Measurements from ENCODE around the gene PRKAG2.
"Not testable (repeated sequence)": the region's sequence is repeated elsewhere in the genome, so short reads cannot be mapped to it uniquely, and the experiment has no call there.

PRKAG2 gene

DNA sequence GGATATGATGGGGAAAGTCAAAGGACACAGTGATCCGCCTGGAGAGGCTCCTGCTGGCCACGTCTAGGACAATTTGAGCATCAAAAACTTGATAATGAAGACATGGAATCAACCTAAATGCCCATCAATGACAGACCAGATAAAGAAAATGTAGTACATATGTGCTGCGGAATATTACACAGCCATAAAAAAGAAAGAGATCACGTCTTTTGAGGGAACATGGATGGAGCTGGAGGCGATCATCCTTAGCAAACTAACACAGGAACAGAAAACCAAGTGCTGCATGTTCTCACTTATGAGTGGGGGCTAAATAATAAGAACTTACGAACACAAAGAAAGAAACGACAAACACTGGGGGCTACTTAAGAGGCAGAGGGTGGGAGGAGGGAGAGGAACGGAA, 124.9 kb downstream of the PRKAG2 start:
- H2AFZ ChIP-seq, result no peak overlapping the region
- no peaks in the 10 kb centered on the region for H3K9me3 ChIP-seq (ENCODE audit: control insufficient read depth, low read length)
- H3K79me2 ChIP-seq, result no peaks in the 10 kb centered on the region
- H3K4me2 ChIP-seq (ENCODE audit: low read length), result no peak overlapping the region
- H3K27me3 ChIP-seq (ENCODE audit: control insufficient read depth, insufficient read depth, low read length), result no peaks in the 10 kb centered on the region
- no peak overlapping the region for H3K4me3 ChIP-seq (ENCODE audit: low read depth, low read length)
- H3K27ac ChIP-seq, result no peak overlapping the region
- H3K36me3 ChIP-seq (ENCODE audit: control insufficient read depth, insufficient read depth, low read length), result no peaks in the 10 kb centered on the region
- no peaks in the 10 kb centered on the region for H3K4me1 ChIP-seq
- no peak overlapping the region for H3K9ac ChIP-seq
- TF ChIP-seq, protein P1, sequence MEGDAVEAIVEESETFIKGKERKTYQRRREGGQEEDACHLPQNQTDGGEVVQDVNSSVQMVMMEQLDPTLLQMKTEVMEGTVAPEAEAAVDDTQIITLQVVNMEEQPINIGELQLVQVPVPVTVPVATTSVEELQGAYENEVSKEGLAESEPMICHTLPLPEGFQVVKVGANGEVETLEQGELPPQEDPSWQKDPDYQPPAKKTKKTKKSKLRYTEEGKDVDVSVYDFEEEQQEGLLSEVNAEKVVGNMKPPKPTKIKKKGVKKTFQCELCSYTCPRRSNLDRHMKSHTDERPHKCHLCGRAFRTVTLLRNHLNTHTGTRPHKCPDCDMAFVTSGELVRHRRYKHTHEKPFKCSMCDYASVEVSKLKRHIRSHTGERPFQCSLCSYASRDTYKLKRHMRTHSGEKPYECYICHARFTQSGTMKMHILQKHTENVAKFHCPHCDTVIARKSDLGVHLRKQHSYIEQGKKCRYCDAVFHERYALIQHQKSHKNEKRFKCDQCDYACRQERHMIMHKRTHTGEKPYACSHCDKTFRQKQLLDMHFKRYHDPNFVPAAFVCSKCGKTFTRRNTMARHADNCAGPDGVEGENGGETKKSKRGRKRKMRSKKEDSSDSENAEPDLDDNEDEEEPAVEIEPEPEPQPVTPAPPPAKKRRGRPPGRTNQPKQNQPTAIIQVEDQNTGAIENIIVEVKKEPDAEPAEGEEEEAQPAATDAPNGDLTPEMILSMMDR (IDR thresholded peaks at IDR 0.05), result no peak

DNA sequence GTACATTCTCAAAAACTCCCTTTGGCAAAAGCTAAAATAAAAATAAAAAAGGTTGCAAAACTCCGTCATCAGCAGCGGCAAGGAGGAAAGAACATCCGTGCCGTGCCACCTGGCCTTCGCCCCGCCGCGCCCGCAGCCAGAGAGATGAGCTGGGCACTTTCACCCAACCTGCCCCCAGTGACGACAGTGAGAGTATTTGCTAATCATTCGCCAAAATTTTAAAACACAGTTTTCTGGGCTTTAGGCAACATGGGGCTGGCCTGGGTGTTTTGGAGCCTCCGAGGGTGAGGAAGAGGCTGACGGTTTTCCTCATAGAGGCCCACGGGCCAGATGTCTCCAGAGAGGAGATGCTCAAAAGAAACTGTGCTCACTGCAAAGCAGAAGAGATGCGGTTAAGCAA, 128.2 kb downstream of the PRKAG2 start:
- no peaks in the 10 kb centered on the region for H3K36me3 ChIP-seq (ENCODE audit: control insufficient read depth, insufficient read depth, low read length)
- no peak overlapping the region for H3K4me3 ChIP-seq (ENCODE audit: low read depth, low read length)
- H3K4me1 ChIP-seq, result no peaks in the 10 kb centered on the region
- no peaks in the 10 kb centered on the region for H3K27me3 ChIP-seq (ENCODE audit: control insufficient read depth, insufficient read depth, low read length)
- no peak overlapping the region for H3K4me2 ChIP-seq (ENCODE audit: low read length)
- no peak overlapping the region for H3K27ac ChIP-seq
- no peak overlapping the region for H3K9ac ChIP-seq
- TF ChIP-seq, protein P1 (IDR thresholded peaks at IDR 0.05), result no peak
- H3K9me3 ChIP-seq (ENCODE audit: control insufficient read depth, low read length), result no peaks in the 10 kb centered on the region
- no peaks in the 10 kb centered on the region for H3K79me2 ChIP-seq
- H2AFZ ChIP-seq, result no peak overlapping the region

DNA sequence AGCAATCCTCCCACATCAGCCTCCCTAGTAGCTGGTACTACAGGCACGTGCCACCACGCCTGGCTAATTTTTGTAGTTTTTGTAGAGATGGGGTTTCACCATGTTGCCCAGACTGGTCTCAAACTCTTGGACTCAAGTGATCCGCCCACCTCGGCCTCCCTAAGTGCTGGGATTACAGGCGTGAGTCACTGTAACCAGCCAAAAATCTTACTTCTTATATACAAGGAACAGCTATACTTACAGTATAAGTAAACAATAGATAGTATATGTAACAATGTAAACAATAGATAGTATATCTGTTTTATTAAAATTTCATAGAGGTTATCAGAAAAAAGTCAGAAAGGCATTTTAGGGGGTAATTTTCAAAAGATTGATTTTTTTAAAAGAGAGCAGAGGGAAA, 128.9 kb downstream of the PRKAG2 start:
- not testable (repeated sequence) for H3K9ac ChIP-seq; H3K9me3 ChIP-seq (ENCODE audit: control insufficient read depth, low read length); H3K36me3 ChIP-seq (ENCODE audit: control insufficient read depth, insufficient read depth, low read length); H3K4me1 ChIP-seq; H3K4me3 ChIP-seq (ENCODE audit: low read depth, low read length); H2AFZ ChIP-seq; H3K79me2 ChIP-seq; H3K27me3 ChIP-seq (ENCODE audit: control insufficient read depth, insufficient read depth, low read length); H3K4me2 ChIP-seq (ENCODE audit: low read length); H3K27ac ChIP-seq

DNA sequence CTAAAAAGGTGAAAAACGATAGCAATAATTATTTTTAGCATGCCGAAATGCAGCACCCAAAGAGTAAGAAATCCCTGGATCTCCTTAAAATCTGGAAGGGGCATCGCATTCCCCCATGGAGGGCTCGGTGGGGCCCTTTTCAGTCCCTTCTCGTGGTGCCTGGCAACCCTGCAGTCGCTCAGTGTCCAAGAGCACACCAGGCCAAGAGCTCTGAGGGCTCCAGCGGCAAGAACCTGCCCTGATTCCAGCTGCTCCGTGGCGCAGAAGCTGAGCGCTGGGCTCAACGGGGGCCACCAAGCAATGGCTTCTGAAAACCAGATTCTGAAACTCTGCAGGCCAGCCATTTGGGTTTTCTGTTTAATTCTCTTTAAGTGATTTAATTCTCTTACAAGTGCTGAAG, 131.2 kb downstream of the PRKAG2 start:
- Histone ChIP-seq H3K27ac (no peak overlapping the region), H3K9ac (no peak overlapping the region)

DNA sequence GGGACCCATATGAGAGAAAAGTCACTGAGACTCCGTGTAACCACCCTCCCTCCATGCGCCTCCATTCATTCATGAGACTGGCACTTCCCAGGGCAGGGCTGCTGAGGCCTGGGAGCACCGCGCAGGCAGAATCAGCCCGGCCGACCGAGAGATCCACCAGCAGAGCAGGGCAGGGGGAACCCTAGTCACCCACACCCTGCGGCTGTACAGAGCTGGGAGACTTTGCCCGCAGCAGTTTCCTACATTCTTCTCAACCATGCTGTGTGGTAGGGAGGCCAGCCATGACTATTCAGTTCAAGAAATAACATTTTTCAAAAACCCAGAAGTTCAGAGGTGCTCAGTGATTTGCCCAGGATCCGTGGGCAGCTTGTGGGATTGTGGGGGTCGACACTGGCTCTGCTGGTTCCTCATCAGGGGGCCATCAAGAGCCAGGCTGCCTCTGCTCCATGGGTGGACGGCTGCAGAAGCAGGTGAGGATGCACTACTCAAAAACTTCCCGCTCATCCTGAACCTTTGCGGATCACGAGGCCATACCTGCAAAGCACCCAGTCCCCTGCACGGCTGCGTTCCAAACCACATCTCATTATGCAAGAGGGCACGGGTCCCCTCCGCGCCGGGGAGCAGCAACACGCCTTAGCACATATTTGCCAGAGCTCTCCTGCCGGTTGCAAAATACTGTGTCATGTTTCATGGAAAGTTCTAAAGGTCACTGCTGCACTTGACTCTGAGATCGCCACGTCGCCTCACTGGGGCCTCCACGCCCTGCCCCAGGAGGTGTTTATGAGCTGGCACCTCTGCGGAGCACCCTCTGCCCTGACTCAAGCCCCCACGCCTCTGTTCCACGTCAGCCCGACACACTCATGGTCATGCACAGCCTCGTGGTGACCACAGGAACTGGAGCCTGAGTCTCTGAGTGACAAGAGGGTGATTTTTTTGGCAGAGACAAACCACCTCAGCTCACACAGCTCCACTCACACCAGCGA, 132.0 kb downstream of the PRKAG2 start:
- TF ChIP-seq, protein P1 (IDR thresholded peaks at IDR 0.05), result no peak
- Histone ChIP-seq H3K27ac (no peak overlapping the region), H3K9me3 (ENCODE audit: control insufficient read depth, low read length) (no peaks in the 10 kb centered on the region), H3K36me3 (ENCODE audit: control insufficient read depth, insufficient read depth, low read length) (no peaks in the 10 kb centered on the region), H3K4me1 (no peaks in the 10 kb centered on the region), H2AFZ (no peak overlapping the region), H3K79me2 (no peaks in the 10 kb centered on the region), H3K4me3 (ENCODE audit: low read depth, low read length) (no peak overlapping the region), H3K9ac (no peak overlapping the region), H3K27me3 (ENCODE audit: control insufficient read depth, insufficient read depth, low read length) (no peaks in the 10 kb centered on the region), H3K4me2 (ENCODE audit: low read length) (no peak overlapping the region)

More for the DNA sequence above, 131.2 kb downstream of the PRKAG2 start:
- no peak overlapping the region for H2AFZ ChIP-seq
- no peaks in the 10 kb centered on the region for H3K36me3 ChIP-seq (ENCODE audit: control insufficient read depth, insufficient read depth, low read length)
- H3K4me1 ChIP-seq, result no peaks in the 10 kb centered on the region
- H3K9me3 ChIP-seq (ENCODE audit: control insufficient read depth, low read length), result no peaks in the 10 kb centered on the region
- no peak overlapping the region for H3K4me3 ChIP-seq (ENCODE audit: low read depth, low read length)
- H3K79me2 ChIP-seq, result no peaks in the 10 kb centered on the region
- TF ChIP-seq, protein P1 (IDR thresholded peaks at IDR 0.05), result no peak
- H3K27me3 ChIP-seq (ENCODE audit: control insufficient read depth, insufficient read depth, low read length), result no peaks in the 10 kb centered on the region
- H3K4me2 ChIP-seq (ENCODE audit: low read length), result no peak overlapping the region
